ENCODE data around the gene ANKK1.

The ANKK1 gene

GRCh38 chr11:113409526-113409925 lies 21.9 kb downstream of the ANKK1 start:
- DNase-seq, result no peak

- no peak for DNase-seq
These were observed 23.0 kb downstream of the ANKK1 start for GRCh38 chr11:113410414-113411135.

GRCh38 chr11:113411536-113411935 lies 24.0 kb downstream of the ANKK1 start:
- no peak for DNase-seq

GRCh38 chr11:113412675-113413074 lies 25.1 kb downstream of the ANKK1 start:
- DNase-seq, result no peak

GRCh38 chr11:113415343-113415742 lies 27.8 kb downstream of the ANKK1 start:
- no peak for DNase-seq

GRCh38 chr11:113417428-113417827 lies 29.8 kb downstream of the ANKK1 start:
- no peak for DNase-seq

- DNase-seq, result peak; percentile 22
These were observed 31.9 kb downstream of the ANKK1 start for GRCh38 chr11:113419454-113420003.

GRCh38 chr11:113420808-113421207 lies 33.2 kb downstream of the ANKK1 start:
- DNase-seq, result no peak

GRCh38 chr11:113426686-113427085 lies 39.1 kb downstream of the ANKK1 start:
- DNase-seq, result no peak

- no peak for DNase-seq
These were observed 44.2 kb downstream of the ANKK1 start for GRCh38 chr11:113431746-113432145.

- no peak for DNase-seq
These were observed 47.8 kb downstream of the ANKK1 start for GRCh38 chr11:113435190-113435968.

GRCh38 chr11:113436672-113437252 lies 49.2 kb downstream of the ANKK1 start:
- no peak for DNase-seq

GRCh38 chr11:113440816-113441215 lies 53.2 kb downstream of the ANKK1 start:
- DNase-seq, result no peak

GRCh38 chr11:113444502-113445123 lies 57.0 kb downstream of the ANKK1 start:
- DNase-seq, result no peak

GRCh38 chr11:113446112-113446511 lies 58.5 kb downstream of the ANKK1 start:
- DNase-seq, result no peak

GRCh38 chr11:113446938-113447337 lies 59.4 kb downstream of the ANKK1 start:
- DNase-seq, result no peak

GRCh38 chr11:113447621-113448315 lies 60.2 kb downstream of the ANKK1 start:
- DNase-seq, result no peak

- no peak for DNase-seq
These were observed 60.7 kb downstream of the ANKK1 start for GRCh38 chr11:113448316-113448677.

- no peak for DNase-seq
These were observed 62.2 kb downstream of the ANKK1 start for GRCh38 chr11:113449743-113450142.
